ENCODE data around the gene TRAPPC6A. TPM values are rescaled to one million over a fixed set of nuclear protein-coding genes. Genes with fewer than 3 reads are reported as not detected.

Gene TRAPPC6A
- total RNA-seq, 1 donor from 2014 or later: 28.7 TPM

GRCh38 chr19:45151821-45152503 lies 26.1 kb downstream of the TRAPPC6A start:
- no peak for DNase-seq (ENCODE audit: extremely low spot score in 2 of 2)
- TF ChIP-seq POLR2A (IDR thresholded peaks at IDR 0.05): no peak
- TF ChIP-seq POLR2AphosphoS5 (IDR thresholded peaks at IDR 0.05; ENCODE audit: insufficient read depth in 1 of 2, low read depth in 1 of 2): no peak
- TF ChIP-seq CTCF (IDR thresholded peaks at IDR 0.05): no peak
- no peaks in the 10 kb centered on the region for H3K9me3 ChIP-seq
- no peaks in the 10 kb centered on the region for H3K36me3 ChIP-seq
- no peak overlapping the region for H3K27ac ChIP-seq
- H3K4me3 ChIP-seq: peak overlapping the region; percentile 26 to 37
- H3K4me1 ChIP-seq: peaks cover 33% of the 10 kb centered on the region
- no peaks in the 10 kb centered on the region for H3K27me3 ChIP-seq
- intact Hi-C loops (cut with DNase I): no loop called here

DNA sequence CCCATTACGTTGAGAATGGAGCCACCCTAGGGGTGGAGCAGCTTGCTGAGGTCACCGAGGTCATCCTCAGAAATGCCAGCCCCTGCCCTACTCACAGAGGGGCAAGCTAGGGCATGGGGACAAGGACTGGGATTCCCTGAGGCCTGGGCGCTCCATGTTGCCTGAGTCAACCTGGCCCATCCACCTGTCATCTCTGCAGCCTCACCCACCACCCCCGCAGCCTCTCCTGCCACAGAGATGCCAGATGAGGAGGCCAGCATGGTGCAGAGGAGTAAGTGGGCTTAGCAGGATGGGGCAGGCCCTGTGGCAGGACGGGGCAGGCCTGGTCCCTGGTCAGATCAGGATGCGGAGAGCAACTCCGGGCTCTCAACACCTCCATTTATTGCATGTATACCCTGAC lies 26.7 kb downstream of the TRAPPC6A start:
- H3K27me3 ChIP-seq: no peaks in the 10 kb centered on the region
- TF ChIP-seq POLR2AphosphoS5 (IDR thresholded peaks at IDR 0.05; ENCODE audit: insufficient read depth in 1 of 2, low read depth in 1 of 2): no peak
- TF ChIP-seq POLR2A (IDR thresholded peaks at IDR 0.05): no peak
- no peak for TF ChIP-seq CTCF (IDR thresholded peaks at IDR 0.05)

GRCh38 chr19:45150751-45151281 lies 27.2 kb downstream of the TRAPPC6A start:
- no peak for DNase-seq (ENCODE audit: extremely low spot score in 2 of 2)
- H3K4me3 ChIP-seq: no peak overlapping the region
- intact Hi-C loops (cut with DNase I): no loop called here
- H3K36me3 ChIP-seq: no peaks in the 10 kb centered on the region
- H3K4me1 ChIP-seq: peaks cover 33% of the 10 kb centered on the region
- TF ChIP-seq POLR2A (IDR thresholded peaks at IDR 0.05) (no peak), CTCF (IDR thresholded peaks at IDR 0.05) (no peak), POLR2AphosphoS5 (IDR thresholded peaks at IDR 0.05; ENCODE audit: insufficient read depth in 1 of 2, low read depth in 1 of 2) (no peak)
- no peaks in the 10 kb centered on the region for H3K27me3 ChIP-seq
- H3K9me3 ChIP-seq: no peaks in the 10 kb centered on the region
- no peak overlapping the region for H3K27ac ChIP-seq

More for the DNA sequence above, 26.7 kb downstream of the TRAPPC6A start:
- DNase-seq (ENCODE audit: extremely low spot score in 2 of 2): no peak
- peaks cover 33% of the 10 kb centered on the region for H3K4me1 ChIP-seq
- no peaks in the 10 kb centered on the region for H3K36me3 ChIP-seq
- no peaks in the 10 kb centered on the region for H3K9me3 ChIP-seq
- intact Hi-C loops (cut with DNase I): no loop called here
- no peak overlapping the region for H3K27ac ChIP-seq
- no peak overlapping the region for H3K4me3 ChIP-seq

- H3K27ac ChIP-seq: no peak overlapping the region
- no peak overlapping the region for H3K4me3 ChIP-seq
- no peak for TF ChIP-seq CTCF (IDR thresholded peaks at IDR 0.05)
- no peak for TF ChIP-seq POLR2AphosphoS5 (IDR thresholded peaks at IDR 0.05; ENCODE audit: insufficient read depth in 1 of 2, low read depth in 1 of 2)
- TF ChIP-seq POLR2A (IDR thresholded peaks at IDR 0.05): no peak
- H3K4me1 ChIP-seq: peaks cover 33% of the 10 kb centered on the region
- H3K36me3 ChIP-seq: peaks cover 0 to 4% of the 10 kb centered on the region in 2 donors
- H3K27me3 ChIP-seq: no peaks in the 10 kb centered on the region
- no peak for DNase-seq (ENCODE audit: extremely low spot score in 2 of 2)
- intact Hi-C loops (cut with DNase I): no loop called here
- H3K9me3 ChIP-seq: no peaks in the 10 kb centered on the region
These were observed 27.9 kb downstream of the TRAPPC6A start for GRCh38 chr19:45150180-45150579.

DNA sequence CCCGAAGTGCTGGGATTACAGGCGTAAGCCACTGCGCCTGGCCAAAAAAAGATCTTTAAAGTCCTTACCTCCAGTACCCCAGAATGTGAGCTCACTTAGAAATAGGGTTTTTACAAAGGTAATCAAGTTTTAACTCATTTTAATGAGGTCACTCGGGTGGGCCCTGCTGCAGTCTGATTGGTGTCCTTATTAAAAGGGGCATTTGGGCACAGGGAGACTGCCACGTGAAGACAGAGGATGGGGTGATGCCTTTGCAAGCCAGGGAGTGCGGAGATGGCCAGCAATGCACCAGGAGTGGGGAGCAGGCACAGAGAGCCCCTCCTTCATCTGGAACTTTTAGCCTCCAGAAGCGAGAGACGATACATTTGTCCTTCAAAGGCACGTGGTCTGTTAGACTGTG lies 28.9 kb downstream of the TRAPPC6A start:
- intact Hi-C loops (cut with DNase I): no loop called here
- no peak for TF ChIP-seq CTCF (IDR thresholded peaks at IDR 0.05)
- no peak for TF ChIP-seq POLR2AphosphoS5 (IDR thresholded peaks at IDR 0.05; ENCODE audit: insufficient read depth in 1 of 2, low read depth in 1 of 2)
- TF ChIP-seq POLR2A (IDR thresholded peaks at IDR 0.05): no peak
- H3K27me3 ChIP-seq: no peaks in the 10 kb centered on the region
- H3K4me1 ChIP-seq: peaks cover 29% of the 10 kb centered on the region
- H3K27ac ChIP-seq: no peak overlapping the region
- H3K4me3 ChIP-seq: no peak overlapping the region
- H3K9me3 ChIP-seq: no peaks in the 10 kb centered on the region
- no peak for DNase-seq (ENCODE audit: extremely low spot score in 2 of 2)
- H3K36me3 ChIP-seq: peaks cover 0 to 9% of the 10 kb centered on the region in 2 donors

All from vagina (tissue), 2 donors.